Ascending aorta (tissue), 2 donors: ENCODE results near the gene MUC2. TPM values are rescaled to one million over a fixed set of nuclear protein-coding genes. Genes with fewer than 3 reads are reported as not detected.

ENCODE experiments used
- DNase-seq, 2 donors: peaks; one replicate each; pipeline ENCODE4 v3.0.0-alpha.2; 2019; ENCODE audit warnings: low spot score in 2 of 2
- H3K27ac ChIP-seq, 2 donors: fragments of 200-600 bp; sonication (generic); one replicate each; pipeline ENCODE4 v1.5.1; 2016 to 2017; ENCODE audit warnings: mild to moderate bottlenecking in 1 of 2
- H3K27me3 ChIP-seq: fragments of 200-600 bp; sonication (generic); one replicate; pipeline ENCODE4 v1.5.1; 2017
- H3K36me3 ChIP-seq, 2 donors: fragments of 200-600 bp; sonication (generic); one replicate each; pipeline ENCODE4 v1.5.1; 2016
- H3K4me1 ChIP-seq, 2 donors: fragments of 200-600 bp; sonication (generic); one replicate each; pipeline ENCODE4 v1.5.1; 2016 to 2017; ENCODE audit warnings: mild to moderate bottlenecking in 1 of 2
- H3K4me3 ChIP-seq, 2 donors: fragments of 200-600 bp; sonication (generic); one replicate each; pipeline ENCODE4 v1.5.1; 2016 to 2017; ENCODE audit warnings: mild to moderate bottlenecking in 1 of 2
- H3K9me3 ChIP-seq, 2 donors: fragments of 200-600 bp; sonication (generic); one replicate each; pipeline ENCODE4 v1.5.1; 2016
- intact Hi-C: fragments of 100-400 bp; cut with DNase I; formaldehyde crosslinking; loops from one replicate; pipeline ENCODE4 v1.15.1; 2023
- total RNA-seq: library from RNA; depleted of rRNA; stranded (reverse); fragments of >200 nt; gene quantifications from one replicate; pipeline ENCODE4 v1.1.0, GENCODE V29; 2016
- TF ChIP-seq, protein P1 (sequence below), 3 experiments: fragments of 200-600 bp in 2 of 3; fragments of 450-650 bp in 1 of 3; sonication (generic) in 2 of 3; IDR thresholded peaks; one replicate each; pipeline ENCODE4 v1.5.1; 2016 to 2019; ENCODE audit warnings: antibody characterized with exemption in 3 of 3, mild to moderate bottlenecking in 1 of 3, moderate library complexity in 1 of 3

MUC2 gene
- total RNA-seq, 1 donor from 2014 or later: 0.11 TPM

- intact Hi-C loops: no loop called here
- H3K27ac ChIP-seq: no peak overlapping the region
- TF ChIP-seq, protein P1, sequence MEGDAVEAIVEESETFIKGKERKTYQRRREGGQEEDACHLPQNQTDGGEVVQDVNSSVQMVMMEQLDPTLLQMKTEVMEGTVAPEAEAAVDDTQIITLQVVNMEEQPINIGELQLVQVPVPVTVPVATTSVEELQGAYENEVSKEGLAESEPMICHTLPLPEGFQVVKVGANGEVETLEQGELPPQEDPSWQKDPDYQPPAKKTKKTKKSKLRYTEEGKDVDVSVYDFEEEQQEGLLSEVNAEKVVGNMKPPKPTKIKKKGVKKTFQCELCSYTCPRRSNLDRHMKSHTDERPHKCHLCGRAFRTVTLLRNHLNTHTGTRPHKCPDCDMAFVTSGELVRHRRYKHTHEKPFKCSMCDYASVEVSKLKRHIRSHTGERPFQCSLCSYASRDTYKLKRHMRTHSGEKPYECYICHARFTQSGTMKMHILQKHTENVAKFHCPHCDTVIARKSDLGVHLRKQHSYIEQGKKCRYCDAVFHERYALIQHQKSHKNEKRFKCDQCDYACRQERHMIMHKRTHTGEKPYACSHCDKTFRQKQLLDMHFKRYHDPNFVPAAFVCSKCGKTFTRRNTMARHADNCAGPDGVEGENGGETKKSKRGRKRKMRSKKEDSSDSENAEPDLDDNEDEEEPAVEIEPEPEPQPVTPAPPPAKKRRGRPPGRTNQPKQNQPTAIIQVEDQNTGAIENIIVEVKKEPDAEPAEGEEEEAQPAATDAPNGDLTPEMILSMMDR (IDR thresholded peaks at IDR 0.05): no peak
- no peaks in the 10 kb centered on the region for H3K9me3 ChIP-seq
- H3K4me3 ChIP-seq: no peak overlapping the region
- no peaks in the 10 kb centered on the region for H3K27me3 ChIP-seq
- no peaks in the 10 kb centered on the region for H3K36me3 ChIP-seq
- no peaks in the 10 kb centered on the region for H3K4me1 ChIP-seq
- DNase-seq: no peak
These were observed 26.0 kb downstream of the MUC2 start for GRCh38 chr11:1100417-1101245.

- no peaks in the 10 kb centered on the region for H3K27me3 ChIP-seq
- no peak for DNase-seq
- no peak overlapping the region for H3K4me3 ChIP-seq
- H3K9me3 ChIP-seq: no peaks in the 10 kb centered on the region
- TF ChIP-seq, protein P1 (IDR thresholded peaks at IDR 0.05): no peak
- no peaks in the 10 kb centered on the region for H3K4me1 ChIP-seq
- intact Hi-C loops: no loop called here
- H3K36me3 ChIP-seq: no peaks in the 10 kb centered on the region
- H3K27ac ChIP-seq: no peak overlapping the region
These were observed 26.8 kb downstream of the MUC2 start for GRCh38 chr11:1101318-1102089.

DNA sequence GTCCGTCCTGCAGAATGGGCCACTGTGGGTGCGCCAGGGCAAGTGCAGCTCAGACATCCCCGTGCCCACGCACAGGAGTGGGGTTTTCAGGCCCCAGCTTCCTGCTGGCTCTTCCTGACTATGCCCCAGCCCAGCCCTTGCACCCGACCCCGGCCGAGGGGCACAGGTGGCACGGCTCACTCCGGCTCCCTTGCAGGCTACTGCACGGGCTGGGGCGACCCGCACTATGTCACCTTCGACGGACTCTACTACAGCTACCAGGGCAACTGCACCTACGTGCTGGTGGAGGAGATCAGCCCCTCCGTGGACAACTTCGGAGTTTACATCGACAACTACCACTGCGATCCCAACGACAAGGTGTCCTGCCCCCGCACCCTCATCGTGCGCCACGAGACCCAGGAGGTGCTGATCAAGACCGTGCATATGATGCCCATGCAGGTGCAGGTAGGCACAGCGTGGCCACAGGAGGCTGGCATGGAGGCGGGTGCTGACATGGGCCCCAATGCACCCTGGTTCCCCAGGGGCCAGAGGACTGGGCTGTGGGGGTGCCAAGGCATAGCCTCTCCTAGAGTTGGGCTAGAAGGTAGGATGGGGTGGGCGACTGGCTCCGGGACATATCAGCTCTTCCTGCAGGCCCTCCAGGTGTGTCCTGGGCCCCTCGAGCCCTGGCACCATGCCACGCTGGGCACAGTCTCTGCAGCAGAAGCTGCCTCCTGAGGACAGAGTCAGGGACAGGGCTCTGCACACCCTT is 27.7 kb downstream of the MUC2 start:
- Histone ChIP-seq H3K4me3 (no peak overlapping the region), H3K9me3 (no peaks in the 10 kb centered on the region), H3K36me3 (no peaks in the 10 kb centered on the region), H3K27ac (no peak overlapping the region), H3K27me3 (no peaks in the 10 kb centered on the region), H3K4me1 (no peaks in the 10 kb centered on the region)
- DNase-seq: no peak
- TF ChIP-seq, protein P1 (IDR thresholded peaks at IDR 0.05): no peak
- intact Hi-C loops: no loop called here

DNA sequence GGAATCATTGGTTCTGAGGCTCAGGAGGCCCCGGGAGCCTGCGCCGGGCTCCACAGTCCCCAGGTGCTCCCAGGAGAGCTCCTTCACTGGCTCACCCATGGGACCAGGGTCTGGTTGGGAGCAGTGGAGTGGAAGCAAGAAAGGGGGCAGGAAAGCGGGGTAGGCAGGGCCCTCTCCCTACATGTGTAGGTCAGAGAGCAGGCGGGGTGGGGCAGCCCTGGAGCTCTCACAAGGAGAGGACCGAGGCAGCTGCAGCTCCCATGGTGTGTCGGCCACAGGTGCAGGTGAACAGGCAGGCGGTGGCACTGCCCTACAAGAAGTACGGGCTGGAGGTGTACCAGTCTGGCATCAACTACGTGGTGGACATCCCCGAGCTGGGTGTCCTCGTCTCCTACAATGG is 28.3 kb downstream of the MUC2 start:
- TF ChIP-seq, protein P1 (IDR thresholded peaks at IDR 0.05): no peak
- no peaks in the 10 kb centered on the region for H3K9me3 ChIP-seq
- intact Hi-C loops: no loop called here
- DNase-seq: no peak
- no peaks in the 10 kb centered on the region for H3K27me3 ChIP-seq
- no peak overlapping the region for H3K4me3 ChIP-seq
- no peak overlapping the region for H3K27ac ChIP-seq
- H3K4me1 ChIP-seq: no peaks in the 10 kb centered on the region
- no peaks in the 10 kb centered on the region for H3K36me3 ChIP-seq

- no peak for DNase-seq
- intact Hi-C loops: no loop called here
- H3K27ac ChIP-seq: no peak overlapping the region
- no peak overlapping the region for H3K4me3 ChIP-seq
- TF ChIP-seq, protein P1 (IDR thresholded peaks at IDR 0.05): no peak
- H3K27me3 ChIP-seq: no peaks in the 10 kb centered on the region
- no peaks in the 10 kb centered on the region for H3K4me1 ChIP-seq
- H3K9me3 ChIP-seq: no peaks in the 10 kb centered on the region
- H3K36me3 ChIP-seq: no peaks in the 10 kb centered on the region
These were observed 29.0 kb downstream of the MUC2 start for GRCh38 chr11:1103401-1104360.
